Neural cell (in vitro differentiated cells): ENCODE measurements around the gene PTOV1. TPM values are rescaled to one million over a fixed set of nuclear protein-coding genes. Genes with fewer than 3 reads are reported as not detected.

Source experiments
- H2AFZ ChIP-seq: fragments of 200-600, 300-800 bp; sonication (generic), shearing (Covaris generic); 2 replicates; pipeline ENCODE4 v1.6.0; 2014; ENCODE audit warnings: low read depth, mild to moderate bottlenecking, antibody characterized with exemption, low read length, moderate library complexity
- H3F3A ChIP-seq: fragments of 200-600 bp; shearing (Covaris generic); 2 replicates; pipeline ENCODE4 v1.6.1; 2016; ENCODE audit warnings: mild to moderate bottlenecking, moderate library complexity, mixed read lengths, antibody characterized with exemption, low read length; ENCODE audit not compliant: insufficient read depth, poor library complexity, severe bottlenecking
- H3K27ac ChIP-seq: fragments of 200-600, 300-800 bp; sonication (generic), shearing (Covaris generic); 2 replicates; pipeline ENCODE4 v1.5.1; 2014; ENCODE audit warnings: mild to moderate bottlenecking, low read length, moderate library complexity
- H3K27me3 ChIP-seq: fragments of 300-800, 200-600 bp; sonication (generic), shearing (Covaris generic); 2 replicates; pipeline ENCODE4 v1.6.0; 2014; ENCODE audit warnings: mild to moderate bottlenecking, low read depth, low read length, moderate library complexity; ENCODE audit not compliant: insufficient read depth
- H3K36me3 ChIP-seq: fragments of 300-800, 200-600 bp; sonication (generic), shearing (Covaris generic); 2 replicates; pipeline ENCODE4 v1.5.1; 2014; ENCODE audit warnings: mild to moderate bottlenecking, antibody characterized with exemption, low read length, moderate library complexity; ENCODE audit not compliant: insufficient read depth
- H3K4me2 ChIP-seq: fragments of 300-800, 200-600 bp; sonication (generic), shearing (Covaris generic); 2 replicates; pipeline ENCODE4 v1.6.0; 2014; ENCODE audit warnings: mild to moderate bottlenecking, low read length
- H3K4me3 ChIP-seq: fragments of 300-800, 200-600 bp; sonication (generic), shearing (Covaris generic); 2 replicates; pipeline ENCODE4 v1.5.1; 2014; ENCODE audit warnings: mild to moderate bottlenecking, low read length, moderate library complexity
- H3K79me2 ChIP-seq: fragments of 200-600 bp; shearing (Covaris generic); replicated peaks from 2 replicates; pipeline ENCODE4 v1.6.0; 2014; ENCODE audit warnings: mild to moderate bottlenecking, low read length, moderate library complexity; ENCODE audit not compliant: insufficient read depth
- H3K9ac ChIP-seq: fragments of 300-800, 200-600 bp; sonication (generic), shearing (Covaris generic); 2 replicates; pipeline ENCODE4 v1.6.1; 2016; ENCODE audit warnings: mild to moderate bottlenecking, low read length, mixed read lengths
- H3K9me2 ChIP-seq: fragments of 200-600 bp; shearing (Covaris generic); 2 replicates; pipeline ENCODE4 v1.6.1; 2016; ENCODE audit warnings: mild to moderate bottlenecking, low read length, mixed read lengths; ENCODE audit not compliant: insufficient read depth
- H3K9me3 ChIP-seq: fragments of 200-600, 300-800 bp; sonication (generic), shearing (Covaris generic); 2 replicates; pipeline ENCODE4 v1.6.1; 2016; ENCODE audit warnings: mild to moderate bottlenecking, mixed run types, low read length, moderate library complexity, mixed read lengths
- H4K20me1 ChIP-seq: fragments of 200-600 bp; shearing (Covaris generic); 2 replicates; pipeline ENCODE4 v1.6.1; 2016; ENCODE audit warnings: mild to moderate bottlenecking, mixed run types; ENCODE audit not compliant: insufficient read depth
- CTCF ChIP-seq: fragments of 450-650 bp; IDR thresholded peaks from 2 replicates; pipeline ENCODE4 v1.5.1; 2014; ENCODE audit warnings: antibody characterized with exemption, mild to moderate bottlenecking, moderate library complexity; ENCODE audit not compliant: poor library complexity, severe bottlenecking
- EP300 ChIP-seq: fragments of 450-650 bp; conservative IDR thresholded peaks from 2 replicates; pipeline ENCODE4 v1.6.1; 2014; ENCODE audit warnings: antibody characterized with exemption, mild to moderate bottlenecking, moderate library complexity; ENCODE audit not compliant: poor library complexity, severe bottlenecking
- EZH2 ChIP-seq: fragments of 200-600, 300-800 bp; shearing (Covaris generic), sonication (generic); IDR thresholded peaks from 2 replicates; pipeline ENCODE4 v1.6.1; 2014; ENCODE audit warnings: antibody characterized with exemption, low read length, borderline replicate concordance, mild to moderate bottlenecking; ENCODE audit not compliant: insufficient read depth, poor library complexity, severe bottlenecking
- MXI1 ChIP-seq: fragments of 450-650 bp; conservative IDR thresholded peaks from 2 replicates; pipeline ENCODE4 v1.6.1; 2014; ENCODE audit warnings: antibody characterized with exemption, mild to moderate bottlenecking; ENCODE audit not compliant: poor library complexity, severe bottlenecking
- POLR2AphosphoS5 ChIP-seq: IDR thresholded peaks from 2 replicates; pipeline ENCODE4 v1.6.1; 2012
- RAD21 ChIP-seq: fragments of 450-650 bp; conservative IDR thresholded peaks from 2 replicates; pipeline ENCODE4 v1.6.1; 2014; ENCODE audit warnings: antibody characterized with exemption, mild to moderate bottlenecking, moderate library complexity
- REST ChIP-seq: IDR thresholded peaks from 2 replicates; pipeline ENCODE4 v1.6.1; 2012; ENCODE audit warnings: borderline replicate concordance
- SMC3 ChIP-seq: fragments of 450-650 bp; conservative IDR thresholded peaks from 2 replicates; pipeline ENCODE4 v1.6.1; 2014; ENCODE audit warnings: antibody characterized with exemption, mild to moderate bottlenecking, moderate library complexity; ENCODE audit not compliant: poor library complexity
- TAF1 ChIP-seq: IDR thresholded peaks from 2 replicates; pipeline ENCODE4 v1.6.1; 2012; ENCODE audit warnings: low read depth
- polyA plus RNA-seq: library from polyadenylated mRNA; depleted of rRNA; stranded (reverse); fragments of >200 nt; gene quantifications from 2 replicates; pipeline ENCODE4 v1.2.3, GENCODE V29; 2014

PTOV1 gene
- polyA plus RNA-seq, 1 donor from 2014 or later, result 199 TPM

GRCh38 chr19:49859682-49860335, 8.8 kb downstream of the PTOV1 start:
- Histone ChIP-seq H3K9ac (no peak overlapping the region), H3K27me3 (no peaks in the 10 kb centered on the region), H3K4me3 (no peak overlapping the region), H4K20me1 (peaks cover 18% of the 10 kb centered on the region), H2AFZ (no peak overlapping the region), H3K27ac (no peak overlapping the region), H3K9me2 (no peaks in the 10 kb centered on the region), H3K9me3 (no peaks in the 10 kb centered on the region), H3K4me2 (no peak overlapping the region), H3F3A (no peaks in the 10 kb centered on the region), H3K79me2 (peaks cover 15% of the 10 kb centered on the region), H3K36me3 (no peaks in the 10 kb centered on the region)
- TF ChIP-seq POLR2AphosphoS5 (peak; percentile 10), RAD21 (no peak)

- H3K9me3 ChIP-seq, result no peaks in the 10 kb centered on the region
- no peak overlapping the region for H3K9ac ChIP-seq
- no peaks in the 10 kb centered on the region for H3K36me3 ChIP-seq
- H3K79me2 ChIP-seq, result peaks cover 18% of the 10 kb centered on the region
- peaks cover 14% of the 10 kb centered on the region for H4K20me1 ChIP-seq
- no peak overlapping the region for H3K4me3 ChIP-seq
- no peaks in the 10 kb centered on the region for H3K9me2 ChIP-seq
- no peak overlapping the region for H3K27ac ChIP-seq
- no peak overlapping the region for H3K4me2 ChIP-seq
- no peaks in the 10 kb centered on the region for H3K27me3 ChIP-seq
- no peak overlapping the region for H2AFZ ChIP-seq
- TF ChIP-seq TAF1 (no peak), POLR2AphosphoS5 (no peak), RAD21 (no peak), MXI1 (no peak), CTCF (no peak), EP300 (no peak), REST (no peak), EZH2 (no peak), SMC3 (no peak)
- H3F3A ChIP-seq, result no peaks in the 10 kb centered on the region
These were observed 9.6 kb downstream of the PTOV1 start for GRCh38 chr19:49860336-49861102.
